GM12878 (cell line): ENCODE measurements around the gene UBAP2.

ENCODE experiments used
- BRCA1 ChIP-seq: IDR thresholded peaks from 2 replicates; pipeline ENCODE4 v1.6.1; 2011; ENCODE audit warnings: low read depth, low read length, improper control_type of control experiment
- RCOR1 ChIP-seq: conservative IDR thresholded peaks from 2 replicates; pipeline ENCODE4 v1.6.1; 2012; ENCODE audit warnings: low read depth, low read length, improper control_type of control experiment
- TF ChIP-seq, protein P1 (sequence below): IDR thresholded peaks from 2 replicates; pipeline ENCODE4 v1.6.1; 2011; ENCODE audit warnings: mild to moderate bottlenecking, low read depth, low read length, moderate library complexity; ENCODE audit not compliant: insufficient replicate concordance
- TF ChIP-seq, protein P2 (sequence below): IDR thresholded peaks from 2 replicates; pipeline ENCODE4 v1.6.1; 2012; ENCODE audit warnings: low read depth, low read length, improper control_type of control experiment

DNA sequence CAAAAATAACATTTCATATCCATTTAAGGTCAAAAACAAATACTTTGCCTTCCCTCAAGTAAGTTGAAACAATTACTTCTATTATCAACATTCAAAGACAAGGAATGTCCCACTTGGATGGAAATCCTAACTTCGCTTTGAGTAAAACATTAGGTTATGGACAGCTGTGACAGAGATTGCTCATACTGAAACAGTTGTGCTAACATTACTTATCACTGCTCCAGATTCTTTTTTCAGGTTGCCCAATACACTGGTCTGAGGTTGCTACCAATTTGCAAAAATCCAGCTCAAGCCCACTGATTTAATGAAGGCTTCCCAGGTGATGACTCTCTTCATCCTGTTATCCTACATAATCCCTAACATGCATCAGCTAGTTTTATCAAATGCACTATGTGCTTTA is 98.3 kb downstream of the UBAP2 start:
- TF ChIP-seq, protein P1, sequence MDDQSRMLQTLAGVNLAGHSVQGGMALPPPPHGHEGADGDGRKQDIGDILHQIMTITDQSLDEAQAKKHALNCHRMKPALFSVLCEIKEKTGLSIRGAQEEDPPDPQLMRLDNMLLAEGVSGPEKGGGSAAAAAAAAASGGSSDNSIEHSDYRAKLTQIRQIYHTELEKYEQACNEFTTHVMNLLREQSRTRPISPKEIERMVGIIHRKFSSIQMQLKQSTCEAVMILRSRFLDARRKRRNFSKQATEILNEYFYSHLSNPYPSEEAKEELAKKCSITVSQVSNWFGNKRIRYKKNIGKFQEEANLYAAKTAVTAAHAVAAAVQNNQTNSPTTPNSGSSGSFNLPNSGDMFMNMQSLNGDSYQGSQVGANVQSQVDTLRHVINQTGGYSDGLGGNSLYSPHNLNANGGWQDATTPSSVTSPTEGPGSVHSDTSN = no peak
- TF ChIP-seq RCOR1 = no peak
- TF ChIP-seq, protein P2, sequence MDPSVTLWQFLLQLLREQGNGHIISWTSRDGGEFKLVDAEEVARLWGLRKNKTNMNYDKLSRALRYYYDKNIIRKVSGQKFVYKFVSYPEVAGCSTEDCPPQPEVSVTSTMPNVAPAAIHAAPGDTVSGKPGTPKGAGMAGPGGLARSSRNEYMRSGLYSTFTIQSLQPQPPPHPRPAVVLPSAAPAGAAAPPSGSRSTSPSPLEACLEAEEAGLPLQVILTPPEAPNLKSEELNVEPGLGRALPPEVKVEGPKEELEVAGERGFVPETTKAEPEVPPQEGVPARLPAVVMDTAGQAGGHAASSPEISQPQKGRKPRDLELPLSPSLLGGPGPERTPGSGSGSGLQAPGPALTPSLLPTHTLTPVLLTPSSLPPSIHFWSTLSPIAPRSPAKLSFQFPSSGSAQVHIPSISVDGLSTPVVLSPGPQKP = no peak
- TF ChIP-seq BRCA1 = no peak
